Measurements from ENCODE around the gene INTU. TPM values are rescaled to one million over a fixed set of nuclear protein-coding genes. Genes with fewer than 3 reads are reported as not detected.
A peak's percentile ranks its signal among the peaks of the same experiment; 100 is the strongest.

Gene INTU
- total and polyA plus RNA-seq, 9 of the 15 experiments (the other 6 are each of a cell fraction or from before 2014, with no cell fraction given) = 1.5 to 8.9 (median 3.9) TPM

DNA sequence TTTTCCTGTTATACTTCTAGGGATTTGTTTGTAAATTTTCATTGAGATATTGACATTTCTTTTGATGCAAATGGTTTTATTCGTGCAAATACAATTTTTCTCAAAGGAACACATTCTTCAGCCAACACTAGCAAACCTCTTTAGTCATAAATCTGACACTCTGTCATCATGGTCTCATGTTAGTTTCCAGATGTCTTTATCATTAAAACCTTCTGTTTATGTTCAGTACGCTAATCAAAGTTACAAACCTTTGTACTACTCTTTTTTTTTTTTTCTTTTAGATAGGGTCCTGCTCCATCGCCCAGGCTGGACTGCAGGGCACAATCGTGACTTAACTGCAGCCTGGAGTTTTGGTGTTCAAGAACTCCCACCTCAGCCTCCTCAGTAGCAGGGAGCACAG lies 104.5 kb downstream of the INTU start (continued):
- TF ChIP-seq, protein P1, sequence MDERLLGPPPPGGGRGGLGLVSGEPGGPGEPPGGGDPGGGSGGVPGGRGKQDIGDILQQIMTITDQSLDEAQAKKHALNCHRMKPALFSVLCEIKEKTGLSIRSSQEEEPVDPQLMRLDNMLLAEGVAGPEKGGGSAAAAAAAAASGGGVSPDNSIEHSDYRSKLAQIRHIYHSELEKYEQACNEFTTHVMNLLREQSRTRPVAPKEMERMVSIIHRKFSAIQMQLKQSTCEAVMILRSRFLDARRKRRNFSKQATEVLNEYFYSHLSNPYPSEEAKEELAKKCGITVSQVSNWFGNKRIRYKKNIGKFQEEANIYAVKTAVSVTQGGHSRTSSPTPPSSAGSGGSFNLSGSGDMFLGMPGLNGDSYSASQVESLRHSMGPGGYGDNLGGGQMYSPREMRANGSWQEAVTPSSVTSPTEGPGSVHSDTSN (CRISPR knock-in tag; IDR thresholded peaks at IDR 0.05; ENCODE audit: low read depth) = no peak
- TF ChIP-seq, protein P1 (tag; conservative IDR thresholded peaks at IDR 0.05; ENCODE audit: low read depth) = peak; percentile 95
- TF ChIP-seq CBFA2T2 (conservative IDR thresholded peaks at IDR 0.05) (peak; percentile 81), SAFB2 (IDR thresholded peaks at IDR 0.05; ENCODE audit: borderline replicate concordance, low read depth, low read length, severe bottlenecking) (no peak), OTX1 (CRISPR knock-in tag; IDR thresholded peaks at IDR 0.05) (no peak), GTF2E2 (tag; IDR thresholded peaks at IDR 0.05) (no peak), MEIS2 (IDR thresholded peaks at IDR 0.05; ENCODE audit: partially characterized antibody) (peak; percentile 98), KAT2B (IDR thresholded peaks at IDR 0.05; ENCODE audit: low read depth, low read length) (no peak), SMARCE1 (IDR thresholded peaks at IDR 0.05) (peak; percentile 56; the same call in 1 of the 2 replicates), PML (IDR thresholded peaks at IDR 0.05; ENCODE audit: low read length) (peak; percentile 57; the same call in 1 of the 2 replicates), NEUROD1 (IDR thresholded peaks at IDR 0.05; ENCODE audit: borderline replicate concordance, low read depth, low read length, partially characterized antibody) (no peak), HDAC3 (IDR thresholded peaks at IDR 0.05; ENCODE audit: borderline replicate concordance, partially characterized antibody) (peak; percentile 54), SUPT5H (IDR thresholded peaks at IDR 0.05) (no peak), TSC22D4 (tag; IDR thresholded peaks at IDR 0.05) (no peak), CTBP1 (IDR thresholded peaks at IDR 0.05; ENCODE audit: borderline replicate concordance) (no peak), RFX5 (IDR thresholded peaks at IDR 0.05; ENCODE audit: low read depth, low read length) (no peak), ZNF445 (CRISPR knock-in tag; IDR thresholded peaks at IDR 0.05; ENCODE audit: low read depth) (no peak)
- TF ChIP-seq, protein P2, sequence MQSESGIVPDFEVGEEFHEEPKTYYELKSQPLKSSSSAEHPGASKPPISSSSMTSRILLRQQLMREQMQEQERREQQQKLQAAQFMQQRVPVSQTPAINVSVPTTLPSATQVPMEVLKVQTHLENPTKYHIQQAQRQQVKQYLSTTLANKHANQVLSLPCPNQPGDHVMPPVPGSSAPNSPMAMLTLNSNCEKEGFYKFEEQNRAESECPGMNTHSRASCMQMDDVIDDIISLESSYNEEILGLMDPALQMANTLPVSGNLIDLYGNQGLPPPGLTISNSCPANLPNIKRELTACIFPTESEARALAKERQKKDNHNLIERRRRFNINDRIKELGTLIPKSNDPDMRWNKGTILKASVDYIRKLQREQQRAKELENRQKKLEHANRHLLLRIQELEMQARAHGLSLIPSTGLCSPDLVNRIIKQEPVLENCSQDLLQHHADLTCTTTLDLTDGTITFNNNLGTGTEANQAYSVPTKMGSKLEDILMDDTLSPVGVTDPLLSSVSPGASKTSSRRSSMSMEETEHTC (IDR thresholded peaks at IDR 0.05) = no peak
- TF ChIP-seq, protein P3, sequence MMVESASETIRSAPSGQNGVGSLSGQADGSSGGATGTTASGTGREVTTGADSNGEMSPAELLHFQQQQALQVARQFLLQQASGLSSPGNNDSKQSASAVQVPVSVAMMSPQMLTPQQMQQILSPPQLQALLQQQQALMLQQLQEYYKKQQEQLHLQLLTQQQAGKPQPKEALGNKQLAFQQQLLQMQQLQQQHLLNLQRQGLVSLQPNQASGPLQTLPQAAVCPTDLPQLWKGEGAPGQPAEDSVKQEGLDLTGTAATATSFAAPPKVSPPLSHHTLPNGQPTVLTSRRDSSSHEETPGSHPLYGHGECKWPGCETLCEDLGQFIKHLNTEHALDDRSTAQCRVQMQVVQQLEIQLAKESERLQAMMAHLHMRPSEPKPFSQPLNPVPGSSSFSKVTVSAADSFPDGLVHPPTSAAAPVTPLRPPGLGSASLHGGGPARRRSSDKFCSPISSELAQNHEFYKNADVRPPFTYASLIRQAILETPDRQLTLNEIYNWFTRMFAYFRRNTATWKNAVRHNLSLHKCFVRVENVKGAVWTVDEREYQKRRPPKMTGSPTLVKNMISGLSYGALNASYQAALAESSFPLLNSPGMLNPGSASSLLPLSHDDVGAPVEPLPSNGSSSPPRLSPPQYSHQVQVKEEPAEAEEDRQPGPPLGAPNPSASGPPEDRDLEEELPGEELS (CRISPR knock-in tag; IDR thresholded peaks at IDR 0.05; ENCODE audit: borderline replicate concordance) = no peak
- TF ChIP-seq, protein P4, sequence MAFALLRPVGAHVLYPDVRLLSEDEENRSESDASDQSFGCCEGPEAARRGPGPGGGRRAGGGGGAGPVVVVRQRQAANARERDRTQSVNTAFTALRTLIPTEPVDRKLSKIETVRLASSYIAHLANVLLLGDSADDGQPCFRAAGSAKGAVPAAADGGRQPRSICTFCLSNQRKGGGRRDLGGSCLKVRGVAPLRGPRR (CRISPR knock-in tag; IDR thresholded peaks at IDR 0.05) = no peak
- TF ChIP-seq, protein P5, sequence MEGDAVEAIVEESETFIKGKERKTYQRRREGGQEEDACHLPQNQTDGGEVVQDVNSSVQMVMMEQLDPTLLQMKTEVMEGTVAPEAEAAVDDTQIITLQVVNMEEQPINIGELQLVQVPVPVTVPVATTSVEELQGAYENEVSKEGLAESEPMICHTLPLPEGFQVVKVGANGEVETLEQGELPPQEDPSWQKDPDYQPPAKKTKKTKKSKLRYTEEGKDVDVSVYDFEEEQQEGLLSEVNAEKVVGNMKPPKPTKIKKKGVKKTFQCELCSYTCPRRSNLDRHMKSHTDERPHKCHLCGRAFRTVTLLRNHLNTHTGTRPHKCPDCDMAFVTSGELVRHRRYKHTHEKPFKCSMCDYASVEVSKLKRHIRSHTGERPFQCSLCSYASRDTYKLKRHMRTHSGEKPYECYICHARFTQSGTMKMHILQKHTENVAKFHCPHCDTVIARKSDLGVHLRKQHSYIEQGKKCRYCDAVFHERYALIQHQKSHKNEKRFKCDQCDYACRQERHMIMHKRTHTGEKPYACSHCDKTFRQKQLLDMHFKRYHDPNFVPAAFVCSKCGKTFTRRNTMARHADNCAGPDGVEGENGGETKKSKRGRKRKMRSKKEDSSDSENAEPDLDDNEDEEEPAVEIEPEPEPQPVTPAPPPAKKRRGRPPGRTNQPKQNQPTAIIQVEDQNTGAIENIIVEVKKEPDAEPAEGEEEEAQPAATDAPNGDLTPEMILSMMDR (IDR thresholded peaks at IDR 0.05 in 2 of 3, conservative IDR thresholded peaks at IDR 0.05 in 1 of 3; ENCODE audit: insufficient read depth in 2 of 3, low read depth in 1 of 3, low read length in 3 of 3) = no peak
